GM18861 (cell line): ENCODE results near the gene UGT1A1.
"Not testable (repeated sequence)": the region's sequence is repeated elsewhere in the genome, so short reads cannot be mapped to it uniquely, and the experiment has no call there.

Source experiments
- ATAC-seq: cut with Tn5 transposase; IDR thresholded peaks from one replicate; pipeline ENCODE4 v1.9.1; 2021; ENCODE audit not compliant: unreplicated experiment

Gene UGT1A1

DNA sequence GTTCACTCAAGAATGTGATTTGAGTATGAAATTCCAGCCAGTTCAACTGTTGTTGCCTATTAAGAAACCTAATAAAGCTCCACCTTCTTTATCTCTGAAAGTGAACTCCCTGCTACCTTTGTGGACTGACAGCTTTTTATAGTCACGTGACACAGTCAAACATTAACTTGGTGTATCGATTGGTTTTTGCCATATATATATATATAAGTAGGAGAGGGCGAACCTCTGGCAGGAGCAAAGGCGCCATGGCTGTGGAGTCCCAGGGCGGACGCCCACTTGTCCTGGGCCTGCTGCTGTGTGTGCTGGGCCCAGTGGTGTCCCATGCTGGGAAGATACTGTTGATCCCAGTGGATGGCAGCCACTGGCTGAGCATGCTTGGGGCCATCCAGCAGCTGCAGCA is at the start of gene UGT1A1:
Gene UGT1A1, plus strand, starts transcription at position 228 of the 400 bp plus-strand sequence. Its CDS starts 18 bp downstream, at position 246.
- no peak for ATAC-seq

DNA sequence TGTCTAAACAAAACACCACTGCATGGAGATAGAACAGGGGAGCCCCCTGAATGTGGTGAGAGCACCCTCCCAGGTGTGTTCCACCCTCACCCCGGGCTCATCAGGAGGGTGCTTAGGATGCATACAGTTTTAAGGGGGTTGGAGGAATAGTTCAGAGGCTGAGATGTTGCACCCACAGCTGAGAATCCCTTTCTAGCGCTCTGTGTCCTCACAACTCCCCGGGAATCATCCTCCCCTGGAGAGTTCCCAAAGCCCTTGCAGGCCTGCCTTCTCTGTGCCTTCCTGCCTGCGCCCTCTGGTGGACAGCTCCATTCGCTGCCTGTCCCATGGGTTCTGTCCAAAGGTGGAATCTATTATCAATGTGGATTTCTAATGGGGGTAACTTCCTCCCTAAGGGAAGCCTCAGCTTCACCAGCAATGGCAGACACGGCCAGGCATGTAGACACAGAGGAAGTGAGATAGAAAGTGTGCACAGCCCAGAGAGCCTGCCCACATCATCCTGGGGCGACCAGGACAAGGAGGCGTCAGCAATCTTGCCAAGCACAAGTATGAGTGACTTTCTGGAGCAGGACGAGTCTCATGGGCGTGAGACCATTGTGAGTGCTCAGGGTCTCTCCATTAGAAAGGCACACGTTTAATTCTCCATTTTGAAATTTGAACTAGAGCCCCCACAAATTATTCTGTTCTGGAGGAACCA is 48.6 kb upstream of the UGT1A1 start:
- no peak for ATAC-seq

- ATAC-seq = no peak
These were observed 47.3 kb upstream of the UGT1A1 start, which contains the start of gene UGT1A5 for GRCh38 chr2:233712611-233713261. Gene UGT1A5, plus strand, starts transcription at chr2:233712907. Its CDS starts 85 bp downstream, at chr2:233712992.

GRCh38 chr2:233713262-233713615 is 46.8 kb upstream of the UGT1A1 start:
- ATAC-seq = no peak

DNA sequence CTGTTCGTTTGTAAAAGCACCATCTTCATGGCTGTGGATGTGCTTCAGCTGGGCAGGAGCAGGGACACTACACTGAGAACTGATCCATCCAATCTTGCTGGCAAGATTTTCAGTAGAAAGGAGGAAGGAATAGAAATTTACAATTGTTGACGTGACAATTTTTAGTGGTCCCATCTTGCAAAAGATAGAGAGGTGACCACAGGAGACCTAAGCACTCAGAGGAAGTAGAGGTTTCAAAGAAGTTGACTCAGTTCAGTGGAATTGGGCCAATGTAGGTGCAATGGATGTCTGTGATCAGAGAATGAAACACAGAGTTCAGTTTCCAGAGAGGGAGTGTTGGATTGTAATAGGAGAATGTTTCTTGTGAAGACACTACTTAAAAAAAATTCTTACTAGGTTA is 45.9 kb upstream of the UGT1A1 start:
- ATAC-seq = no peak

DNA sequence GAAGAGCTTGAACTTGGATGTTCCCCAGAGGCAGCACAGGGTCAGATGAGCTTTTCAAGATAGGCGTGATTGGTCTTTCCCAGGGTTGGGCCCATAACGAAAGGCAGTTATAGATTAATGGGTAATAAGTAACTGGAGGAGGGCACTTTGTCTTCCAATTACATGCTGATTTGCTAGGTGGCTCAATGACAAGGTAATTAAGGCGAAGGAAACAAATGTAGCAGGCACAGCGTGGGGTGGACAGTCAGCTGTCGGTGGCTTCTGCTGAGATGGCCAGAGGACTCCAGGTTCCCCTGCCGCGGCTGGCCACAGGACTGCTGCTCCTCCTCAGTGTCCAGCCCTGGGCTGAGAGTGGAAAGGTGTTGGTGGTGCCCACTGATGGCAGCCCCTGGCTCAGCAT is 41.5 kb upstream of the UGT1A1 start, which contains the start of gene UGT1A4:
Gene UGT1A4, plus strand, starts transcription at position 185 of the 400 bp plus-strand sequence. Its CDS starts 85 bp downstream, at position 270.
- no peak for ATAC-seq

GRCh38 chr2:233728723-233729301 is 31.3 kb upstream of the UGT1A1 start, which contains the start of gene UGT1A3:
Gene UGT1A3, plus strand, starts transcription at chr2:233729042. Its CDS starts 85 bp downstream, at chr2:233729127.
- no peak for ATAC-seq

- ATAC-seq = not testable (repeated sequence)
These were observed 23.0 kb upstream of the UGT1A1 start for GRCh38 chr2:233736868-233737653.

GRCh38 chr2:233740870-233741269 is 19.2 kb upstream of the UGT1A1 start:
- no peak for ATAC-seq

DNA sequence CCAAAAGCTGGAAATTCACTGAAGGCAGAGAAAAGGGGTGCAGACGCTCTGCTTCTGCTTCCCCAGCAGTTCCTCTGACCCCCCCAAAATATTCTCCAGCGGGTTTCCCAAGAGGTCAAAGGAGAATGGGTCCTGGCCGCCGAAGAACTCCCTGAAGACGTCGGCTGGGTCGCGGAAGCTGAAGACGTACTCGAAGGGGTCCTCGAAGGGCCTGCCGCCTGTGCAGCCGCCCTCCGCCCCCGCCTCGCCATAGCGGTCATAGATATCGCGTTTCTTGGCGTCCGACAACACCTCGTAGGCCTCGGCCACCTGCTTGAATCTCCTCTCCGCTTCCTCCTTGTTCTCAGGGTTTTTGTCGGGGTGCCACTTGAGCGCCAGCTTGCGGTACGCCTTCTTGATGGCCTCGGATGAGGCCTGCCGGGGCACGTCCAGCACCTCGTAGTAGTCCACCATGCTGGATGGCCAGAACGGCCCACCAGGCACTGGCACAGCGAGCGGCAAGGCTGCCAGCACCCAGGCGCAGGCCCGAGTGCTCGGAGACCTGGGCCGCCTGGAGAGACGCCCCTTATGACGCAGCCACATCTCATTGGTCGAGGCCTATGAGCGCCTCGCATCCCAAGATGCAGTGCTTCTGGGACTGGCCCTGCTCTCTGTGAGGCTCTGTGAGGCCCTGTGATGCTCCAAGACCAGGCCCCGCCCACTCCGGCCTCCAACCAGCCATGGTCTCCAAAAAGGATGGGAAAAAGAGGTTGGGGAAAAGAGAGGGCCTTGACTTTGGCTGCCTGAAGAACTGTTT is 16.4 kb upstream of the UGT1A1 start:
- ATAC-seq = no peak

- no peak for ATAC-seq
These were observed 14.9 kb upstream of the UGT1A1 start for GRCh38 chr2:233745073-233745755.

GRCh38 chr2:233745838-233746237 is 14.2 kb upstream of the UGT1A1 start:
- not testable (repeated sequence) for ATAC-seq

GRCh38 chr2:233746475-233747282 is 13.4 kb upstream of the UGT1A1 start:
- ATAC-seq = no peak

DNA sequence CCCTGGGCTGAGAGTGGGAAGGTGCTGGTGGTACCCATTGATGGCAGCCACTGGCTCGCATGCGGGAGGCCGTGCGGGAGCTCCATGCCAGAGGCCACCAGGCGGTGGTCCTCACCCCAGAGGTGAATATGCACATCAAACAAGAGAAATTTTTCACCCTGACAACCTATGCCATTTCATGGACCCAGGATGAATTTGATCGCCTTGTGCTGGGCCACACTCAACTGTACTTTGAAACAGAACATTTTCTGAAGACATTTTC is 12.9 kb upstream of the UGT1A1 start:
- ATAC-seq = no peak

DNA sequence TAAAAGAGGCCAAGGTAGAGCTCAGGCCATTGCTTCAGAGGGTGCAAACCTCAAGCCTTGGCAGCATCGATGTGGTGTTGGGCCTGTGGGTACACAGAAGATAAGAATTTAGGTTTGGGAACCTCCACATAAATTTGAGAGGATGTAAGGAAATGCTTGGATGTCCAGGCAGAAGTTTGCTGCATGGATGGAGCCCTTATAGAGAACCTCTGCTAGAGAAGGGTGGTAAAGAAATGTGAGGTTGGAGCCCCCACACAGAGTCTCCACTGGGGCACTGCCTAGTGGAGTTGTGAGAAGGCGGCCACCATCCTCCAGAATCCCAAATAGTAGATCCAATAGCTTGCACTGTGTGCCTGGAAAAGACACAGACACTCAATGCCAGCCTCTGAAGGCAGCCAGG is 9.4 kb upstream of the UGT1A1 start:
- ATAC-seq = not testable (repeated sequence)

GRCh38 chr2:233751212-233752009 is 8.7 kb upstream of the UGT1A1 start:
- not testable (repeated sequence) for ATAC-seq

DNA sequence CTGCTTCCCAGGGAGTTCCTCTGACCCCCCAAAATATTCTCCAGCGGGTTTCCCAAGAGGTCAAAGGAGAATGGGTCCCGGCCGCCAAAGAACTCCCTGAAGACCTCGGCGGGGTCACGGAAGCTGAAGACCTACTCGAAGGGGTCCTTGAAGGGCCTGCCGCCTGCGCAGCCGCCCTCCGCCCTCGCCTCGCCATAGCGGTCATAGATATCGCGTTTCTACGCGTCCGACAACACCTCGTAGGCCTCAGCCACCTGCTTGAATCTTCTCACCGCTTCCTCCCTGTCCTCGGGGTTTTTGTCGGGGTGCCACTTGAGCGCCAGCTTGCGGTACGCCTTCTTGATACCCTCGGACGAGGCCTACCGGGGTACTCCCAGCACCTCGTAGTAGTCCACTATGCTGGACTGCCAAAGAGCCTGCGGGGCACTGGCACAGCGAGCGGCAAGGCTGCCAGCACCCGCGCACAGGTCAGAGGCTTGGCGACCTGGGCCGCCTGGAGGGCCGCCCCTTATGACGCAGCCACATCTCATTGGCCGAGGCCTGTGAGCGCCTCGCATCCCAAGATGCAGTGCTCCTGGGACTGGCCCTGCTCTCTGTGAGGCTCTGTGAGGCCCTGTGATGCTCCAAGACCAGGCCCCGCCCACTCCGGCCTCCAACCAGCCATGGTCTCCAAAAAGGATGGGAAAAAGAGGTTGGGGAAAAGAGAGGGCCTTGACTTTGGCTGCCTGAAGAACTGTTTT is 5.0 kb upstream of the UGT1A1 start:
- ATAC-seq = no peak
